ENCODE results near the gene PHYKPL. TPM values are rescaled to one million over a fixed set of nuclear protein-coding genes. Genes with fewer than 3 reads are reported as not detected.

The PHYKPL gene
- total RNA-seq, 1 experiment from 2014 or later = 43.2 TPM

DNA sequence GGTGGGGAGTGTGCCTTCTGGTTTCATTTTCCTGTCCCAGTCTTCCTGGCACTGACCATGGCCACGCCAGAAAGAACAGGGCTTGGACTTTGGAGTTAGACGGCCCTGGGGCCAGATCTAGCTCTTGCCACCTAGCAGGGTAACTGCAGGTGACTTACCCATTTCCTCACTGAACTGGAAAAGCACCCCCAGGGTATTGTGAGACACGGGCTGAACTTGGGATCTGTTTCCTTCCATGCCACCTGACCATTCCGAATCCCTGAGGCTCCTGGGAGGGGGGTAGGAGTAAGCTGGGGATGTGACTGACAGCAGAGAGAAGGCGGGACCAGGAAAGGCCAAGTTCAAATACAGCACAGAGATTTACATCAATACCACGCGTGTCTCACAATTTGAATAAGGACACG lies 18.9 kb downstream of the PHYKPL start:
- no peak for ATAC-seq

DNA sequence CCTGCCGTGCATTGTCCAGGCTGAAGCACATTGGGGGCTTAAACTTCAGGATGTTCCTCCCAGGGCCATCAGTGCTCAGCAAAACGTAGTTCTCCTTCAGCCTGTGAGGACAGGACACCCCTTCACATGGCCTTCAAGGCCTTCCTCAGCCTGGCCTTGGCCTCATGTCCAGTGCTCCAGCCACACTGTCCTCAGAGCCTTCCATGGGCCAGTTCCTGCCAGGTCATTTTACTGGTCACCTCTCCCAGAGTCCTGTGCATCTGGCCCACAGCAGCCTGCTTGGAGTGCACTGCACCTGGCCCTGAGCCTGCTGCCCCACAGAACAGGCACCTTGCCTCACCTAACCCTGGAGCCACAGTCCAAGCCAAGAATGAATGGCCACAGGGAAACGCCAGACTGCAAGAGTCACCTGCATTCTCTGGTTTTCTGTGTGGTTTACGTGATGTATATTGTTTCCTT lies 19.6 kb downstream of the PHYKPL start:
- BruUV-seq (replicated peaks) = no TSS peak
- CTCF ChIA-PET = no interaction called here
- Histone ChIP-seq H3K27me3 (ENCODE audit: control insufficient read depth, insufficient read depth, low read length) (no peaks in the 10 kb centered on the region), H3K27ac (ENCODE audit: low read length) (no peak overlapping the region; the same call in 1 of the 2 replicates), H3K9me3 (ENCODE audit: control insufficient read depth, insufficient read depth, low read depth, low read length) (no peaks in the 10 kb centered on the region), H3K36me3 (ENCODE audit: control insufficient read depth, insufficient read depth, low read length) (peaks cover 8% of the 10 kb centered on the region), H3K4me1 (ENCODE audit: control insufficient read depth, insufficient read depth, low read length) (peaks cover 22% of the 10 kb centered on the region), H3K4me3 (ENCODE audit: low read depth in 2 of 2, low read length in 2 of 2) (no peak overlapping the region)
- TF ChIP-seq, protein P1, sequence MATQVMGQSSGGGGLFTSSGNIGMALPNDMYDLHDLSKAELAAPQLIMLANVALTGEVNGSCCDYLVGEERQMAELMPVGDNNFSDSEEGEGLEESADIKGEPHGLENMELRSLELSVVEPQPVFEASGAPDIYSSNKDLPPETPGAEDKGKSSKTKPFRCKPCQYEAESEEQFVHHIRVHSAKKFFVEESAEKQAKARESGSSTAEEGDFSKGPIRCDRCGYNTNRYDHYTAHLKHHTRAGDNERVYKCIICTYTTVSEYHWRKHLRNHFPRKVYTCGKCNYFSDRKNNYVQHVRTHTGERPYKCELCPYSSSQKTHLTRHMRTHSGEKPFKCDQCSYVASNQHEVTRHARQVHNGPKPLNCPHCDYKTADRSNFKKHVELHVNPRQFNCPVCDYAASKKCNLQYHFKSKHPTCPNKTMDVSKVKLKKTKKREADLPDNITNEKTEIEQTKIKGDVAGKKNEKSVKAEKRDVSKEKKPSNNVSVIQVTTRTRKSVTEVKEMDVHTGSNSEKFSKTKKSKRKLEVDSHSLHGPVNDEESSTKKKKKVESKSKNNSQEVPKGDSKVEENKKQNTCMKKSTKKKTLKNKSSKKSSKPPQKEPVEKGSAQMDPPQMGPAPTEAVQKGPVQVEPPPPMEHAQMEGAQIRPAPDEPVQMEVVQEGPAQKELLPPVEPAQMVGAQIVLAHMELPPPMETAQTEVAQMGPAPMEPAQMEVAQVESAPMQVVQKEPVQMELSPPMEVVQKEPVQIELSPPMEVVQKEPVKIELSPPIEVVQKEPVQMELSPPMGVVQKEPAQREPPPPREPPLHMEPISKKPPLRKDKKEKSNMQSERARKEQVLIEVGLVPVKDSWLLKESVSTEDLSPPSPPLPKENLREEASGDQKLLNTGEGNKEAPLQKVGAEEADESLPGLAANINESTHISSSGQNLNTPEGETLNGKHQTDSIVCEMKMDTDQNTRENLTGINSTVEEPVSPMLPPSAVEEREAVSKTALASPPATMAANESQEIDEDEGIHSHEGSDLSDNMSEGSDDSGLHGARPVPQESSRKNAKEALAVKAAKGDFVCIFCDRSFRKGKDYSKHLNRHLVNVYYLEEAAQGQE (IDR thresholded peaks at IDR 0.05; ENCODE audit: insufficient read depth in 1 of 2, low read depth in 2 of 2, low read length in 1 of 2) = 0 out of 4 replicates have a peak, but pooled peaks of 1 of the 2 experiments have one; percentile 25
- peak; percentile 69 for TF ChIP-seq POLR2AphosphoS5 (IDR thresholded peaks at IDR 0.05; ENCODE audit: low read depth, low read length)
- no peak for TF ChIP-seq SIN3A (IDR thresholded peaks at IDR 0.05; ENCODE audit: borderline replicate concordance, insufficient read depth, low read depth, low read length)
- DNase-seq (ENCODE audit: low read depth, low spot score) (no peak), ATAC-seq (peak; percentile 8)
- intact Hi-C loops (cut with micrococcal nuclease; ENCODE audit: unreplicated experiment) = no loop called here
- in situ Hi-C loops (cut with HindIII; ENCODE audit: low pct_unique_long_range_greater_than_20kb, low sequenced_read_pairs) = no loop called here
- POLR2A ChIA-PET = interaction anchor here (0.6 kb wide), 1 partner anchor 17 kb away, joined by 3 read pairs; no protein-coding TSS in a partner anchor

More for the DNA sequence above, 18.9 kb downstream of the PHYKPL start:
- TF ChIP-seq, protein P2, sequence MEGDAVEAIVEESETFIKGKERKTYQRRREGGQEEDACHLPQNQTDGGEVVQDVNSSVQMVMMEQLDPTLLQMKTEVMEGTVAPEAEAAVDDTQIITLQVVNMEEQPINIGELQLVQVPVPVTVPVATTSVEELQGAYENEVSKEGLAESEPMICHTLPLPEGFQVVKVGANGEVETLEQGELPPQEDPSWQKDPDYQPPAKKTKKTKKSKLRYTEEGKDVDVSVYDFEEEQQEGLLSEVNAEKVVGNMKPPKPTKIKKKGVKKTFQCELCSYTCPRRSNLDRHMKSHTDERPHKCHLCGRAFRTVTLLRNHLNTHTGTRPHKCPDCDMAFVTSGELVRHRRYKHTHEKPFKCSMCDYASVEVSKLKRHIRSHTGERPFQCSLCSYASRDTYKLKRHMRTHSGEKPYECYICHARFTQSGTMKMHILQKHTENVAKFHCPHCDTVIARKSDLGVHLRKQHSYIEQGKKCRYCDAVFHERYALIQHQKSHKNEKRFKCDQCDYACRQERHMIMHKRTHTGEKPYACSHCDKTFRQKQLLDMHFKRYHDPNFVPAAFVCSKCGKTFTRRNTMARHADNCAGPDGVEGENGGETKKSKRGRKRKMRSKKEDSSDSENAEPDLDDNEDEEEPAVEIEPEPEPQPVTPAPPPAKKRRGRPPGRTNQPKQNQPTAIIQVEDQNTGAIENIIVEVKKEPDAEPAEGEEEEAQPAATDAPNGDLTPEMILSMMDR (IDR thresholded peaks at IDR 0.05) = no peak
- TF ChIP-seq POLR2AphosphoS5 (IDR thresholded peaks at IDR 0.05; ENCODE audit: low read depth, low read length) = no peak
- TF ChIP-seq, protein P1 (IDR thresholded peaks at IDR 0.05; ENCODE audit: insufficient read depth in 1 of 2, low read depth in 2 of 2, low read length in 1 of 2) = no peak
- no peak for TF ChIP-seq SIN3A (IDR thresholded peaks at IDR 0.05; ENCODE audit: borderline replicate concordance, insufficient read depth, low read depth, low read length)
- TF ChIP-seq TCF7L2 (IDR thresholded peaks at IDR 0.05; ENCODE audit: low read depth, low read length) = no peak
- Histone ChIP-seq H3K27me3 (ENCODE audit: control insufficient read depth, insufficient read depth, low read length) (no peaks in the 10 kb centered on the region), H3K4me3 (ENCODE audit: low read depth in 2 of 2, low read length in 2 of 2) (no peak overlapping the region), H3K4me1 (ENCODE audit: control insufficient read depth, insufficient read depth, low read length) (peaks cover 14% of the 10 kb centered on the region), H3K9me3 (ENCODE audit: control insufficient read depth, insufficient read depth, low read depth, low read length) (no peaks in the 10 kb centered on the region), H3K27ac (ENCODE audit: low read length) (no peak overlapping the region), H3K36me3 (ENCODE audit: control insufficient read depth, insufficient read depth, low read length) (peaks cover 3% of the 10 kb centered on the region)
- DNase-seq (ENCODE audit: low read depth, low spot score) = no peak
- no TSS peak for BruUV-seq (replicated peaks)
- in situ Hi-C loops (cut with HindIII; ENCODE audit: low pct_unique_long_range_greater_than_20kb, low sequenced_read_pairs) = no loop called here
- intact Hi-C loops (cut with micrococcal nuclease; ENCODE audit: unreplicated experiment) = no loop called here
- CTCF ChIA-PET = interaction anchor here (0.6 kb wide), 1 partner anchor 28 kb away, joined by 3 read pairs; no protein-coding TSS in a partner anchor
- POLR2A ChIA-PET = no interaction called here
